K562 (cell line): ENCODE data around the gene COL23A1. TPM values are rescaled to one million over a fixed set of nuclear protein-coding genes. Genes with fewer than 3 reads are reported as not detected.
A peak's percentile ranks its signal among the peaks of the same experiment; 100 is the strongest.

Source experiments
- ARID4B ChIP-seq: sonication (generic); formaldehyde crosslinking; IDR thresholded peaks from 2 replicates; pipeline ENCODE4 v1.8.0; 2022; ENCODE audit warnings: mild to moderate bottlenecking, missing genetic modification reagents
- EGR1 ChIP-seq: fragments of 450-650 bp; conservative IDR thresholded peaks from 2 replicates; pipeline ENCODE4 v1.6.1; 2017; ENCODE audit warnings: mild to moderate bottlenecking
- IFI16 ChIP-seq: fragments of 250-450 bp; sonication (Bioruptor Pico); IDR thresholded peaks from 2 replicates; pipeline ENCODE4 v2.1.2; 2022; ENCODE audit warnings: mild to moderate bottlenecking, inconsistent platforms
- KLF13 ChIP-seq: fragments of 450-650 bp; IDR thresholded peaks from 2 replicates; pipeline ENCODE4 v1.6.1; 2016; ENCODE audit warnings: missing genetic modification characterization, low read depth, mild to moderate bottlenecking, missing compliant biosample characterization, moderate library complexity, borderline replicate concordance
- MGA ChIP-seq: fragments of 450-650 bp; IDR thresholded peaks from 2 replicates; pipeline ENCODE4 v1.6.1; 2016; ENCODE audit warnings: mild to moderate bottlenecking, moderate library complexity
- MNT ChIP-seq, 2 experiments: fragments of 450-650 bp; conservative IDR thresholded peaks; 2 replicates each; pipeline ENCODE4 v1.6.1; 2017; ENCODE audit warnings: mild to moderate bottlenecking in 2 of 2, moderate library complexity in 2 of 2
- NRF1 ChIP-seq, 2 experiments: fragments of 450-650 bp; IDR thresholded peaks in 1 of 2; conservative IDR thresholded peaks in 1 of 2; 2 replicates each; pipeline ENCODE4 v1.6.1; 2014; ENCODE audit warnings: mild to moderate bottlenecking in 2 of 2
- SRF ChIP-seq, 2 experiments: fragments of 250-450, 450-650 bp in 1 of 2; sonication (Bioruptor Pico) in 1 of 2; sonication (generic) in 1 of 2; formaldehyde crosslinking; IDR thresholded peaks; 2 replicates each; pipeline versions ENCODE4 v1.5.0 to v1.5.1; 2020 to 2022; ENCODE audit warnings: mild to moderate bottlenecking in 1 of 2, missing genetic modification reagents in 1 of 2
- polyA plus RNA-seq, 8 experiments: library from polyadenylated mRNA; depleted of rRNA in 4 of 8; stranded (reverse) in 5 of 8; unstranded in 3 of 8; fragments of >200 nt; fragmentation: Nextera tagmentation in 2 of 8; fragmentation: Illumina TruSeq in 1 of 8; extraction: Ambion mirVana in 2 of 8; extraction: Trizol in 1 of 8; gene quantifications; 2 replicates each; pipeline versions ENCODE4 v1.2.1 to v1.2.3, GENCODE V29; 2011 to 2014; ENCODE audit warnings: inconsistent platforms in 1 of 8, missing spikeins in 1 of 8
- total RNA-seq, 7 experiments: library from RNA; depleted of rRNA in 6 of 7; stranded (reverse); fragments of >200 nt in 6 of 7; fragmentation: Illumina TruSeq in 2 of 7; extraction: Trizol in 2 of 7; gene quantifications; 2 replicates each; pipeline versions ENCODE4 v1.2.1 to v1.2.3, GENCODE V29; 2011 to 2021; ENCODE audit warnings: low replicate concordance in 1 of 7

COL23A1 gene
- total and polyA plus RNA-seq, 9 of the 15 experiments (the other 6 are each of a cell fraction or from before 2014, with no cell fraction given), result 0.09 TPM; not detected in 8

GRCh38 chr5:178231539-178232123 lies 358.6 kb downstream of the COL23A1 start (continued):
- TF ChIP-seq MGA (peak; percentile 38; the same call in 1 of the 2 replicates), IFI16 (CRISPR knock-in tag) (no peak), KLF13 (tag) (no peak), MNT (conservative IDR thresholded peaks at IDR 0.05) (no peak), NRF1 (conservative IDR thresholded peaks at IDR 0.05 in 1 of 2, IDR thresholded peaks at IDR 0.05 in 1 of 2) (no peak), SRF (CRISPR knock-in tag; IDR thresholded peaks at IDR 0.05) (0 out of 4 replicates have a peak, but pooled peaks of 1 of the 2 experiments have one; percentile 29), ARID4B (CRISPR knock-in tag) (no peak; the same call in 1 of the 2 replicates), EGR1 (no peak)
